ENCODE measurements around the gene HOGA1.
"Not testable (repeated sequence)": the region's sequence is repeated elsewhere in the genome, so short reads cannot be mapped to it uniquely, and the experiment has no call there.

HOGA1 gene

DNA sequence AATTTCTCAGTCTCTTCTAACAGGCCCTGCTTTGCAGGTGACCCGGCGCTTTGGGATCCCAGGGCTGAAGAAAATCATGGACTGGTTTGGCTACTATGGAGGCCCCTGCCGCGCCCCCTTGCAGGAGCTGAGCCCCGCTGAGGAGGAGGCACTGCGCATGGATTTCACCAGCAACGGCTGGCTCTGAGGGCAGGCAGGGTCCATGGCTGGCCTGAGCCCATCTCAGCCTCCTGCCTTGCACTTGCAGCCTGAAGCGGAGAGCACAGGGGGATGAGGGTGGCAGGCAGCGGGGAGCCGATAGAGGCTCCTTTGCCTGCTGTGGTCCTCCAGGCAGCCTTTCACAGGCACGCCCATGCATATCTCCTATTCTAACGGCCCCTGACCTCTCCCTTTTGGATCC lies 27.3 kb downstream of the HOGA1 start:
- no peak for DNase-seq (ENCODE audit: low spot score)

DNA sequence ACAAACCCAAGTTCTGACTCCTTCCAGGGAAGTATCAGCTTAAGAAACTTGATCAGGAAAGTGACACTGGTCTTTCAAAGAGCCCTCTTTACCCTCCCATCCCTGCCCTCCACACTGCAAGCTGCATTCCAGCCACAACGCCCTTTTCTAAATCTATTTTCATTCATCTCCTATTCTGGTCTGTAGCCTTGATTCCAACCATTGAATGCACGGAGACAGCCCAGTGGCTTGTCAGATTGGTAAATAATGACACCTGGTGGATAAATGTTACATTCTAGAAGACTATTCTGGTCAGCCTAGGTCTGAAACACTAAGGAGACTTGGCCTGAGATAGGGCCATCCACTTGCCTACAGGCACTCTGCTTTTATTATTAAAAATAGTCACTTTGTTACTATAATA lies 28.2 kb downstream of the HOGA1 start:
- peak; percentile 44 for DNase-seq (ENCODE audit: low spot score)

DNA sequence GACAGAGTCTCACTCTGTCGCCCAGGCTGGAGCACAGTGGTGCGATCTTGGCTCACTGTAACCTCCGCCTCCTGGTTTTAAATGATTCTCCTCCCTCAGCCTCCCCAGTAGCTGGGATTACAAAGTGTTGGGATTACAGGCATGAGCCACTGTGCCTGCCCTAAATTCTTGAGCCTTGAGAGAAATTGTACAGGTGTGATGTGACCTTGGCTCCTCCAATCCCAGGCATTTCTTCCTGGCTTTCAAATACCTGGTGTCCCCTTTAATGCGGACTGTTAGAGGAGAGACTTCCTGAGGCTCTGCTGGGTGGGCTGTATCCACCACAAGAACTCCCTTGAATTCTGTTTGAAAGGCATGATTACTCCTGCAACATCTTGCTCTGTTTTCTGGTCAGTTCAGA lies 34.1 kb downstream of the HOGA1 start:
- DNase-seq (ENCODE audit: low spot score): no peak

DNA sequence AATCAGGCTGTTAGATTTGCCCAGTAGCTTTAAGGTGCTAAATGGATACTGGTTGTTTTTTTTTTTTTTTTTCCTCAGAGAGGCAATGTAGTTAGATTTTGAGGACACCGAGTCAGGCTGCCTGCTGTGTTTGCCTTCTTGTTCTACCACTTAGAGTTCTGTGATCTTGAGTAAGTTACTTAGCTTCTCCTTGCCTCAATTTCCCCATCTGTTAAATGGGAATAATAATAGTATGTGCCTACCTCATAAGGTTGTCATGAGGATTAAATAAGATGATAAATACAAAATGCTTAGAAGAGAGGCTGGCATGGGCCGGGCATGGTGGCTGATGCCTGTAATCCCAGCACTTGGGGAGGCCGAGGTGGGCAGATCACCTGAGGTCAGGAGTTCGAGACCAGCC lies 34.5 kb downstream of the HOGA1 start:
- no peak for DNase-seq (ENCODE audit: low spot score)

DNA sequence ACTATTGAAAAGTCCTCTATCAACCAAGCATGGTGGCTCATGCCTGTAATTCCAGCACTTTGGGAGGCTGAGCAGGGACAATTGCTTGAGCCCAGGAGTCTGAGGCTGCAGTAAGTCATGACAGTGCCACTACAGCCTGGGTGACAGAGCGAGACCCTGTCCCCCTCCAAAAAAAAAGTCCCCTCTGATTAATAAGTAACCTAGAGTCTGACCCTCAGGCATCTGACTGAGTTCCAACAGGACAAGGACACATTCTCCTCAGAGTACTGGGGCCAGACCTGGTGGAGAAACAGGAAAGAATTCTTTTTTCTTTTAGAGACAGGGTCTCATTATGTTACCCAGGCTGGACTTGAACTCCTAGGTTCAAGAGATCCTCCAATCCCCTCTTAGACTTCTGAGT lies 39.1 kb downstream of the HOGA1 start:
- DNase-seq (ENCODE audit: low spot score): no peak

DNA sequence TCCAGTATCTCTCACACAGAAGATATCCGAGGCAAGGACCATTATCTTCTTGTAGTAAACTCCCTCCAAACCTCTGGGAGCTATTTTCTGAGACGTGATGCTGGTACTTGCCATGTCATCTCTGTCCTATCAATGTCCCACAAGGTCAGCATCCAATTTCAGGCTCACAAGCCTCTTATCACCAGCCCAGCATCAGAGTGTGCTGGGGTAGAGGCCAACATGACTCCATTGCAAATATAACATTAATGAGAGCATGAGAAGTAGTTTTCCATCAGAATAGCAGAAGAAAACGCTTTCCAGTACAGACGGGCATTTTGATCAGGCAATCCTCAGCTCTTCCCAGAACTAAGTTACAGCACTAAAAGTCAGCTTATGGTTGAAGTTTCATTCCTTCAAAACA lies 43.5 kb downstream of the HOGA1 start:
- peak; percentile 75 for DNase-seq (ENCODE audit: low spot score)

DNA sequence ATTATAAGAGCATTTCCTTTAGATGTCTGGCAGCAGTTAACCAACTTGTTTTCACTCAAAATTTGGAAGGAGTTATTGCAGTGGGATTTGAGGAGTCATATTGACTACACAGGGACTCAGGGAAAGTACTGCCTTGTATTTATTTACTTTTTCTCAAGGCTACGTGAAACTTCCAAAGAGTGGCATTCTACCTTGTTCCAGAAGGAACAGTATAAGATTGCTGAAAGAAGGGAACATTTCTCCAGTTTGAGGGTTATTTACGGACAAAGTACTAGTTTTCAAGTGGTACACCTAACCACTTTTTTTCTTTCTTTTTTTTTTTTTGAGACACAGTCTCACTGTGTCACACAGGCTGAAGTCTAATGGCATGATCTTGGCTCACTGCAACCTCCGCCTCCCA lies 44.0 kb downstream of the HOGA1 start:
- no peak for DNase-seq (ENCODE audit: low spot score)

DNA sequence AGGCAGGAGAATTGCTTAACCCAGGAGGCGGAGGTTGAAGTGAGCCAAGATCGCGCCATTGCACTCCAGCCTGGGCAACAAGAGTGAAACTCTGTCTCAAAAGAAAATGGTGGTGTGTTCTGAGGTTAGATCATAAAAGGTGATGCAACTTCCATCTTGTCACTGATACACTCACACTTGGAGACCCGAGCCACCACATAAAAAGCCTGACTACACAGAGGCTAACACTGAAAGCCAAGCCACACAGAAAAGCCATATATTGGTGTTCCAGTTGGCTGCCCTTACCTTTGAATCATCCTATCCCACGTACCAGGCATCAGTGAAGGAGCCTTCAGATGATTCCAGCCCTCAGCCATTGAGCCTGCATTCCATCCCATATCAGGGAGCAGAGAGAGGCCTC lies 45.1 kb downstream of the HOGA1 start:
- no peak for DNase-seq (ENCODE audit: low spot score)

DNA sequence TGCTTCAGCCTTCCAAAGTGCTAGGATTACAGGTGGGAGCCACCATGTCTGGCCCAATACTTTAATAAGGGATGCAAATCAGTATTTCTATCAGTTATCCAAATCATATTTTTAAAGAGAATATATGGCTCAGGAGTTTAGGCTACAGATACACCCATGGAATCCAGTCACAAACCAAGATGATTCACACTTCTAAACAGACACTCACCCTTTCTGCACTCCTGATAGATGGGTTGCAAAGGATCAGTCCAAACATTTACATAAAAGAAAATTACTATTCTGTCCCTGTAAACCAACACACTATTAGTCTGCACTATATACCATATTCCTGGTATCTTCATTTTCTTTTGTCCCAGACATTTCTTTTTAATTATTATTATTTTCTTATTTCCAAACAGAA lies 46.9 kb downstream of the HOGA1 start:
- no peak for DNase-seq (ENCODE audit: low spot score)

DNA sequence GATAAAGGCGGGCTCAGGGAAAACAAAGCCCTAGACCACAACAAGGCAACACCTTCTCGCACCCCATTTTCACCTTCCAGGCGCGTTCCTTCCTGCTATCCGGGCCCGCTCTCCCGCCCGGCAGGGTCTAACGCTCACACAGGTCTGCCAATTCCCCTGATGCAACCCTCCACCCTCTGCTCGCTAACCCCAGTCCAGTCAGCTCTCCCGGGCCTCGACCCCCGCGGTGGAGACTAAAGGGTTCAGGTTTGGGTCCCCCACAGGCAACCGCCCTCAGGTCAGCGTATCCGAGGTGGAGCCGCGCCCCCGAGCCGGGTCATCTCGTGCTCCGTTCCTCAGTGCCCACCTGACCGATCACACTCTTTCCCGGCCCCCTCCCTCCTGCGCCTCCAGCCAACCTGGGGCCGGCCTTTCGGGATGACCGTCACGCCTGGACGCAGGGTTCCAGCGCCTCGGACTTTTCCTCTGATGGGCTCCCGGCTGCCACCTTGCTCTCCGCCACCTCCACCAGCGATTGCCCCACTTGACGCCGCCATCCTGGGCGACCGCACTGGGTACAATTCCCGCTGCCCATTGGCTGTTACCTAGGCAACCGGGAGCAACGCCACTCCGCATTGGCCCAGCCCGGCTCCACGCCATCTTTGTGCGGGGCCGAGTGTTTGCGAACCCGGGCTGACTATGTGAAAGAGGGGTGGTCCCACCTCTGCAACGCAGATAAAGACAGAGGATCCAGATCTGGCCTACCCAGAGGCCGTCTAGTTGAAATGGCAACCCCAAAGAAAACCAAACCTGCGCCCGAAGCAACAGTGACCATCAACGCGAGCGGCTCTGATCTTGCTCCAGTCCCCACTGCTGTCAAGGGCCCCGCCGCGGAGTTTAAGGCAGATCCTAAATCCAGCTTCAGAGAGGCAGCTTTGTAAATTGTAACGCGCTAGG lies 49.0 kb downstream of the HOGA1 start, which contains the start of gene MORN4:
MORN4 (minus strand) TSS at position 552 of the 936 bp plus-strand sequence. CDS start 13,847 bp downstream, outside the sequence.
- DNase-seq (ENCODE audit: low spot score): peak; percentile 96

DNA sequence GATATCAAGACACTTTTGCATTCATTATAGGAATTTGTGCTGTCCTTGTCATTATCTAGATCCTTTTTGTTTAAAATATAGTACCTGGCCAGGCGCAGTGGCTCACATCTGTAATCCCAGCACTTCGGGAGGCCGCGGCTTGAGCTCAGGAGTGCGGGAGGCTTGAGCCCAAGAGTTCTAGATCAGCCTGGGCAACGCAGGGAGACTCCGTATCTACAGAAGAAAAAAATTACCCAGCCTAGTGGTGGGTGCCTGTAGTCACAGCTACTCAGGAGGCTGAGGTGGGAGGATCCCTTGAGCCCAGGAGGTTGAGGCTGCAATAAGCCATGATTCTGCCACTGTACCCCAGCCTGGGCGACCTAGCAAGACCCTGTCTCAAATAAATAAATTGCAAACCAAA lies 49.7 kb downstream of the HOGA1 start:
- DNase-seq (ENCODE audit: low spot score): peak; percentile 70

DNA sequence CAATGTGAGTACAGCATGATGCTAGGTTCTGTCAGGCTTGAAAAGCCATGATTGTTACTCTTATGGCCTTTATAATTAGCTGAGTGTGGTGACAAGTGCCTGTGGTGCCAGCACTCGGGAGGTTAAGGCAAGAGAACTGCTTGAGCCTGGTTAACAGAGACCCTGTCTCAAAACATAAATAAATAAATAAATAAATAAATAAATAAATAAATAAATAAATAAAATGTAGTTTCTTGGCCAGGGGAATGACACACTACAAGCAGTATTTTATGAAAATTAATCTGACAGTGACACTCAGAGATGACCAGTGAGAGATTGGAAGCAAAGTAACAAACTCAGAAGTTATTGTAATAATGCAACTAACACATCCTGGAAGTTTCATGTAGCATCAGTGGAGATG lies 51.4 kb downstream of the HOGA1 start:
- DNase-seq (ENCODE audit: low spot score): no peak

DNA sequence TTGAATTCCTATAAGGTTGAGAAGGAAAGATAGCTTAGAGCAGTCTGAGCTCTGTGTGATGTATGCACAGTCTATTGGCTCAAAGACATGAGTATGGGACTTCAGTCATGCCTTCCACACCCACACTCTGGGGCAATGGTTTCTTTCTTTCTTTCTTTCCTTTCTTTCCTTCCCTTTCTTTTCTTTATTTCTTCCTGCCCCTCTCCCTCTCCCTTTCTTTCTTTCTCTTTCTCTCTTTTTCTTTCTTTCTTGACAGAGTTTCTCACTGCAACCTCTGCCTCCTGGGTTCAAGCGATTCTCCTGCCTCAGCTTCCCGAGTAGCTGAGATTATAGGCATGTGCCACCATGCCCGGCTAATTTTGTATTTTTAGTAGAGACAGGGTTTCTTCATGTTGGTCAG lies 54.9 kb downstream of the HOGA1 start:
- DNase-seq (ENCODE audit: low spot score): not testable (repeated sequence)

DNA sequence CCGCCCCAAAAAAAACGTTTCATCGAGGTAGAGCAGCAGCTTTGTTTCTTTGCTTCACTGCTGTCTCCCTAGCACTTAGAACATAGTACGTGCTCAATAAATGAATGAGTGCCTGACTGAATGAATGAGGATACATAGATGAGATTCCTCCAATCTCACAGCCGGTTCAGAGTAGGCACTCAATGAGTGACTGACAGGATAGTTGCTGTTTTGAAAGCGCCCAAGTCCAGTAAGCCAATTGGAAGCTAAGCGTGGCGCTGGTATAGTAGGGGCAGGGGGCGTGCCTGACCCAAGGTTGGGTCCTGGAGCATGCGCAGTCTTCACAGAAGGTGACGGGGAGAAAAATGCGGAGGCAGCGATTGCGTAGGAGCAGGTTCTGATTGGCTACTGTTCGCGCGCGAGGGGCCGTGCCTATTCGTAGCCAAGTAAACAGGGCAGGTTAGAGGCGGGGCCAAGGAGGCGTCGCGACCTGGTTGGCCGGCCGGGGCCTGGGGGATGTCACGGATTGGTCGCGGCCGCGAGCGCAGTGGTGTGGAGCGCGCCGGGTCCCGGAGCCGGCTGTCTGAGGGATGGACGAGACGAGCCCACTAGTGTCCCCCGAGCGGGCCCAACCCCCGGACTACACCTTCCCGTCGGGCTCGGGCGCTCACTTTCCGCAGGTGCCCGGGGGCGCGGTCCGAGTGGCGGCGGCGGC lies 56.1 kb downstream of the HOGA1 start, which contains the start of gene PI4K2A:
PI4K2A (plus strand) TSS at position 498 of the 694 bp plus-strand sequence; CDS start at position 570, 72 bp downstream.
- DNase-seq (ENCODE audit: low spot score): peak; percentile 100

DNA sequence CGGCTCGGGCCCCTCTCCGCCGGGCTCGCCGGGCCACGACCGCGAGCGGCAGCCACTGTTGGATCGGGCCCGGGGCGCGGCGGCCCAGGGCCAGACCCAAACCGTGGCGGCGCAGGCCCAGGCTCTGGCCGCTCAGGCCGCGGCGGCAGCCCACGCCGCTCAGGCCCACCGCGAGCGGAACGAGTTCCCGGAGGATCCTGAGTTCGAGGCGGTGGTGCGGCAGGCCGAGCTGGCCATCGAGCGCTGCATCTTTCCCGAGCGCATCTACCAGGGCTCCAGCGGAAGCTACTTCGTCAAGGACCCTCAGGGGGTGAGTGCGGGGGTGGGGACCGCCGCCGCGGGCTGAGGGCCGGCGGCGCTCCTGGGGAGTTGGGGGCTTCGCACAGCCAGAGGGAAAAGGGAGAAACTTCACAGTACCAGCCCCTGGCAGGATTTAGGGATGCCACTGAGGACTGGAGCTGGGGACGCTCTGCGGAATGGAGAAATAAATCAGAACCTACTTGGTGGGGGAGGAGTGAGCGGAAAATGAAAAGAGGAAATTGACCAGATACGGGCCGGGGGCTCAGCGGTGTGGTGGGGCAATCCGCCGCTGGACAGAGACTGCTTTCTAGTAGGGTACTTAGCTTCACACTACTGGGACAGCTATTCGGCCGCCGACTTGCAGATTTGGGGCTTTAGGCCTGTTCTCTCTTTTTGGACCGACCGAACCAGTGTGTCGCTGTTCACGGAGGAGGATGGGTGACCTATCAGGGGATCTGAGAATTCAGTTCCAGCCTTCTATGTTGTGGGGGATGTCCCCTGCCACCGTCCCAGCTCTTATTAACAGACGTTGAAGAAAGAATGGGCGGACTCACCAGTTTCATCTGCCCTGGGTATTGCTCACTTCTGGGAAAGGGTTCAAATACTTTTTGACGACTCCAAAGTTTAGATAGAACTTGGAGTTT lies 57.0 kb downstream of the HOGA1 start:
- DNase-seq (ENCODE audit: low spot score): peak; percentile 68

DNA sequence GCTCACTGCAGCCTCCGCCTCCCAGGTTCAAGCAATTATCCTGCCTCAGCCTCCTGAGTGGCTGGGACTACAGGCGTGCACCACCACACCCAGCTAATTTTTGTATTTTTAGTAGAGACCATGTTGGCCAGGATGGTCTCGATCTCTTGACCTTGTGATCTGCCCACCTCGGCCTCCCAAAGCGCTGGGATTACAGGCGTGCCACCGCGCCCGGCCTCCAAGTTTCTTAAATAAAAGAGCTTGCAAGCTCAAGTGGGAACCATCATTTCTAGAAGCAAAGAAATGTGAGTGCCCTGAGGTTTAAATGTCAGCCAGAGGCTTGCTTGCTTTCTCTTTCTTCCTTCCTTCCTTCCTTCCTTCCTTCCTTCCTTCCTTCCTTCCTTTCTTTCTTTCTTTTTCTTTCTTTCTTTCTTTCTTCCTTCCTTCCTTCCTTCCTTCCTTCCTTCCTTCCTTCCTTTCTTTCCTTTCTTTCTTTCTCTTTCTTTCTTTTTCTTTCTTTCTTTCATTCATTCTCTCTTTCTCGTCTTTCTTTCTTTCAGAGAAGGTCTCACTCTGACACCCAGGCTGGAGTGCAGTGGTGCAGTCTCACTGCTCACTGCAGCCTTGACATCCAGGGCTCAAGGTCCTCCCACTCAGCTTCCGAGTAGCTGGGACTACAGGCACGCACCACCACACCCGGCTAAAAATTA lies 58.4 kb downstream of the HOGA1 start:
- not testable (repeated sequence) for DNase-seq (ENCODE audit: low spot score)

DNA sequence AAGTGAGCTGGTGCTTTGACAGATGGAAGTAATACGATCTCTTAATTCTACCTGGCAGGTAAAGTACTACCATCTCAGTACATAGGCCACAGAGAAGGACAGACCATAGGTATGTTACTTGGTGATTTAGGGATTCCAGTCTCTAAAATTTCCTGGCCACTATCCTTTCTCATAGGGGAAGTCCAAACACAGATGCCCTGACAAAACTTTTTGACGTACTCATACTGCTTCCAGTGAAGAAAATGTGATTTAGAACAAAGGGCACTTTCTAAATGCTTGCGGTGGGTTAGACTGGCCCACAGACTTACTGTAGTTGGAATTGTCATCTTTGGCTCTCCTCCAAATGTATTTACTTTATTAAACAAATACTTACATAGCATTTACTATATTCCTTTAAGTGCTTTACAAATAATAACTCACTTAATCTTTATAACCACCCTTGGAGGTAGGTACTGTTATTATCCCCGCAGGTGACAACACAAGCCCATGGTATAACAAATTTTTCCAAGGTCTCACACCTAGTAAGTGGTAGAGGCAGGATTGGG lies 59.3 kb downstream of the HOGA1 start:
- no peak for DNase-seq (ENCODE audit: low spot score)

DNA sequence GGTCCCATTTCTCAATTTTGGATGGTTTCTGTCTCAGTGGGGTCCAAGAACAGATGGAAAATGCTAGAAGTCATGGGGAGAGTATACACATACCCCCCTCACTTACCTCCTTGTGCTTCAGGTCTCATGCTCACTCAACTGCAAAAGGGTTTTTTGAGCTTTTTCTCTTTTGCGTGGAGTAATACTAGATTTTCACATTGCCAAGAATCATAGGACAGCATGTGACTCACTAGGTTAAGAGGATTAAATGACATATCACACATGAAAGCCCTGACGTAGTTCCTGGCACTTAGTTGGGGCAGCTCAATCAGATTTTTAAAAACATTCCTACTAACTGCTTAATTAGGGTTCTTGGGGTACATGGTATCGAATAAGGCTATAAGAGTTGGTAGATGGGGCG lies 60.7 kb downstream of the HOGA1 start:
- no peak for DNase-seq (ENCODE audit: low spot score)

DNA sequence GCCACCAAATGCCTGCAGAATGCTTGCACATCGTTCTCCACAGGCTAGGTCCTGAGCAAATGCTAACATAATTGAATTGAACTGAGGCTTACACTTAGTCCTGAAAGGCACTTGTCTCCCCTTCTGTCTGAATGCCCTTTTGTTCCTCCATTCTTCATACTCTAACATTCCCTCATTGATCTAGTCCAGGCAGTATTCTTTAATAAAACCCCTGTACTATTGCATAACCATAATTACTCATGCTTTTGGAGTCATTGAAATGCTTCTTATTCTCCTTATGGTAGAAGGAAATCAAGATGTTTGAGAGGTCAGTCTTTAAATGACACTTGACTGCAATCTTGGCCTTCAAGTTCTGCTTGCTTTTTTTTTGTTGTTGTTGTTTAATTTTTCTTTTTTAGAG lies 63.4 kb downstream of the HOGA1 start:
- no peak for DNase-seq (ENCODE audit: low spot score)

DNA sequence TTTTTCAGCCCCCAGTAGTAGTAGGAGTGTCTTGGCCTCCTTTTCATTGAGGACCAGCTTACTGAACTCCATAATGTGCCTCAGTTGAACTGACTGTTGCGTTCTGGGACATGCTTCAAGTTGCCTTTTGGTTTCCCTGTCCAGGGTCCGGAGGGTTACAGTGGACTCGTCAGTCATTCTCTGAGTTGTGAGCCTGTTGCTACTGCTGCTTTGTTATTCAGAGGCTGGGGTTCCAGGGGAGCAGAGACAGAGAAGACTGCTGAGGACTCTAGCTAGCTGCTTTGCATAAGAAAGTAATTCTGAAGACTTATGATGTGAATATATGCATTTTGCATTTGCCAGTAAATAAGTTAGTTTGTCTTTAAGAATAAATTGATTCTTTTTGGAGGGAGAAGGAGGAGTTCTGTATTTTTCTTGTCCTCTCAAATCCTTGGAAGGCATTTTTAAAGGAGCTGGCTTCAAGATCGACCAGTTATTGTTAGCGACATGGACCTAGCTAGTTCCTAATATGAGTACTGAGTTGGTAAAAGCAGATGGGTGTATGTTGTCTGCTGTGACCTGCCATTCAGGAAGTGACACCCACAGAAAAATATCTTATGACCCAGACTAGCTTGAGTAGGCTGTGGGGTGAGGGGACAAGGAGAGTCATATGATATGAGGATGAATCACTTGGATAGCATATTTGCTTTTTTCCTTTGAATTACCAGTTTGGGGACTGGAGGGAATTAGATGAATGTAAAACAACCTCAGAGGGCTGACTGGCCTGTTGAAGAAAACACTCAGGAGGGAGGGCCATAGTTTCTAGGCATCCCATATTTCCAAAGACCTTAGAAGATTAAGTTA lies 64.6 kb downstream of the HOGA1 start:
- DNase-seq (ENCODE audit: low spot score): peak; percentile 75

All from hematopoietic multipotent progenitor cell treated with erythropoietin and hydrocortisone succinate and interleukin-3 and kit ligand, for 17 days (in vitro differentiated cells).